ENCODE measurements around the gene CDK6. TPM values are rescaled to one million over a fixed set of nuclear protein-coding genes. Genes with fewer than 3 reads are reported as not detected.

Gene CDK6
- total RNA-seq, 1 experiment from 2014 or later = 41.4 TPM

GRCh38 chr7:92815412-92815811, 21.0 kb downstream of the CDK6 start (continued):
- TF ChIP-seq REST (IDR thresholded peaks at IDR 0.05; ENCODE audit: low read depth) (no peak), JUND (IDR thresholded peaks at IDR 0.05) (no peak), YY1 (IDR thresholded peaks at IDR 0.05; ENCODE audit: extremely low read depth, insufficient replicate concordance, low read depth, low read length) (no peak), RAD21 (IDR thresholded peaks at IDR 0.05; ENCODE audit: low read depth) (no peak)

GRCh38 chr7:92813390-92814024, 22.9 kb downstream of the CDK6 start:
- Histone ChIP-seq H3K4me3 (replicated peaks in 1 of 2; ENCODE audit: low read depth in 1 of 2, low read length in 2 of 2) (no peak overlapping the region), H3K9me3 (ENCODE audit: control insufficient read depth in 1 of 2, insufficient read depth in 1 of 2, low read depth in 1 of 2, low read length in 2 of 2) (peaks cover 0 to 3% of the 10 kb centered on the region in 2 experiments; a peak in 1 of 4 replicates), H3K27me3 (ENCODE audit: insufficient read depth, low read length) (no peaks in the 10 kb centered on the region), H3K36me3 (ENCODE audit: control insufficient read depth in 1 of 2, insufficient read depth in 2 of 2, low read length in 2 of 2) (no peaks in the 10 kb centered on the region; a peak in 1 of 4 replicates), H3K27ac (ENCODE audit: low read depth, low read length) (no peak overlapping the region), H3K4me2 (ENCODE audit: low read length) (no peak overlapping the region), H3K9me2 (ENCODE audit: insufficient read depth) (no peaks in the 10 kb centered on the region), H2AFZ (ENCODE audit: low read depth, low read length, poor library complexity, severe bottlenecking) (no peak overlapping the region), H4K20me1 (ENCODE audit: insufficient read depth) (no peaks in the 10 kb centered on the region), H3K4me1 (ENCODE audit: control insufficient read depth in 1 of 2, insufficient read depth in 2 of 2, low read length in 2 of 2) (peaks cover 16 to 36% of the 10 kb centered on the region in 2 experiments), H3K9ac (ENCODE audit: low read length) (no peak overlapping the region), H3K79me2 (ENCODE audit: insufficient read depth, low read length) (peaks cover 97% of the 10 kb centered on the region)
- BruUV-seq (replicated peaks) = no TSS peak
- intact Hi-C loops (cut with micrococcal nuclease) = no loop called here
- ChIA-PET RAD21 (ENCODE audit: low non-redundant PET in 1 of 2, low total read pairs in 2 of 2, uncharacterized antibody in 2 of 2, unreplicated experiment in 2 of 2) (no interaction called here), POLR2A (no interaction called here), CTCF (no interaction called here)
- DNase-seq (ENCODE audit: low read depth, low spot score) (no peak), ATAC-seq (no peak)
- TF ChIP-seq EGR1 (IDR thresholded peaks at IDR 0.05; ENCODE audit: low read depth) = no peak
- TF ChIP-seq CTCF (IDR thresholded peaks at IDR 0.05 in 2 of 3, conservative IDR thresholded peaks at IDR 0.05 in 1 of 3; ENCODE audit: borderline replicate concordance in 1 of 3, insufficient read depth in 1 of 3, low read depth in 2 of 3, low read length in 2 of 3) = no peak
- no peak for TF ChIP-seq ATF3 (IDR thresholded peaks at IDR 0.05)
- TF ChIP-seq MAX (IDR thresholded peaks at IDR 0.05) = no peak

Measured in HCT116 (cell line).